Astrocyte (in vitro differentiated cells and primary cell): Measurements from ENCODE around the gene NUDT4B.
"Not testable (repeated sequence)": the region's sequence is repeated elsewhere in the genome, so short reads cannot be mapped to it uniquely, and the experiment has no call there.

Experiments used
- CTCF ChIP-seq: IDR thresholded peaks from 2 replicates; pipeline ENCODE4 v1.5.1; 2011; ENCODE audit warnings: low read depth, mild to moderate bottlenecking, inconsistent platforms, low read length, moderate library complexity; ENCODE audit not compliant: insufficient read depth
- EZH2 ChIP-seq: IDR thresholded peaks from 2 replicates; pipeline ENCODE4 v1.6.1; 2012; ENCODE audit warnings: mild to moderate bottlenecking, low read length, inconsistent platforms; ENCODE audit not compliant: insufficient read depth

- TF ChIP-seq CTCF, EZH2: not testable (repeated sequence)
Measured at GRCh38 chr1:148777649-148778048, 29.1 kb downstream of the NUDT4B start.
